ENCODE data around the gene SPINK4. TPM values are rescaled to one million over a fixed set of nuclear protein-coding genes. Genes with fewer than 3 reads are reported as not detected.

The SPINK4 gene
- total and polyA plus RNA-seq, 9 donors: not detected

- DNase-seq: no peak
- H3K9me3 ChIP-seq: no peaks in the 10 kb centered on the region
- intact Hi-C loops (cut with DNase I): loop anchor here in 1 of 4 donors (10.0 kb wide), 1 partner anchor 179 kb away; no protein-coding TSS in a partner anchor
- TF ChIP-seq, protein P1, sequence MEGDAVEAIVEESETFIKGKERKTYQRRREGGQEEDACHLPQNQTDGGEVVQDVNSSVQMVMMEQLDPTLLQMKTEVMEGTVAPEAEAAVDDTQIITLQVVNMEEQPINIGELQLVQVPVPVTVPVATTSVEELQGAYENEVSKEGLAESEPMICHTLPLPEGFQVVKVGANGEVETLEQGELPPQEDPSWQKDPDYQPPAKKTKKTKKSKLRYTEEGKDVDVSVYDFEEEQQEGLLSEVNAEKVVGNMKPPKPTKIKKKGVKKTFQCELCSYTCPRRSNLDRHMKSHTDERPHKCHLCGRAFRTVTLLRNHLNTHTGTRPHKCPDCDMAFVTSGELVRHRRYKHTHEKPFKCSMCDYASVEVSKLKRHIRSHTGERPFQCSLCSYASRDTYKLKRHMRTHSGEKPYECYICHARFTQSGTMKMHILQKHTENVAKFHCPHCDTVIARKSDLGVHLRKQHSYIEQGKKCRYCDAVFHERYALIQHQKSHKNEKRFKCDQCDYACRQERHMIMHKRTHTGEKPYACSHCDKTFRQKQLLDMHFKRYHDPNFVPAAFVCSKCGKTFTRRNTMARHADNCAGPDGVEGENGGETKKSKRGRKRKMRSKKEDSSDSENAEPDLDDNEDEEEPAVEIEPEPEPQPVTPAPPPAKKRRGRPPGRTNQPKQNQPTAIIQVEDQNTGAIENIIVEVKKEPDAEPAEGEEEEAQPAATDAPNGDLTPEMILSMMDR (IDR thresholded peaks at IDR 0.05): no peak
- TF ChIP-seq POLR2A (IDR thresholded peaks at IDR 0.05): no peak
- no peak for TF ChIP-seq EP300 (IDR thresholded peaks at IDR 0.05)
- no peaks in the 10 kb centered on the region for H3K36me3 ChIP-seq
- no peak overlapping the region for H3K4me3 ChIP-seq
- H3K27ac ChIP-seq: no peak overlapping the region
- no peaks in the 10 kb centered on the region for H3K27me3 ChIP-seq
- peaks cover 4% of the 10 kb centered on the region for H3K4me1 ChIP-seq (ENCODE audit: insufficient read depth)
- WGBS, 3 donors: 86 to 90% (median 88%) methylated on average over 5 of the region's 5 CpGs
These were observed 45.5 kb downstream of the SPINK4 start for GRCh38 chr9:33285502-33285901.

DNA sequence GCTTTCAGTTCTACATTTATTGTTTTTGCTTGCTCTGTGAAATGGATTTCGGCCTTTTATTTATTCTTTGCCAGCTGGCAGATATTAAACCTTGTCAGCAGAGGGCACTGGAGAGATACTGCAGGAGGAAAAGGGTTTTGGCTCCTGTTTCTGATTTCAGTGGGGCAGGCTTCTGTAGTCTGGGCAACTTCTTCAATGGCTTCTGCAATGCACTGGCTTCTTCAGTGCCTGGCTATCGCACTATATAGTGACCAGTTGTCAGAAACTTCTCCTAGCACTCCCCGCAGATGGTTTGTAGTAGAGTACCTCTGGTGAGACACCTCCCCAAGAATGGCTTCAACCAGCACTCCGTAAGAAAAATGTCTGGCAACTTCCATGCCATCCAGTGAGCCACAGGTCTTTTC, 47.1 kb downstream of the SPINK4 start:
- WGBS, 3 donors: 59 to 63% (median 59%) methylated on average over 4 of the region's 4 CpGs
- intact Hi-C loops (cut with DNase I): loop anchor here in 1 of 4 donors (10.0 kb wide), 1 partner anchor 178 kb away; no protein-coding TSS in a partner anchor
- Histone ChIP-seq H3K4me1 (ENCODE audit: insufficient read depth) (peaks cover 6% of the 10 kb centered on the region), H3K9me3 (no peaks in the 10 kb centered on the region), H3K4me3 (no peak overlapping the region), H3K27me3 (no peaks in the 10 kb centered on the region), H3K27ac (no peak overlapping the region), H3K36me3 (no peaks in the 10 kb centered on the region)
- TF ChIP-seq POLR2A (IDR thresholded peaks at IDR 0.05): no peak
- TF ChIP-seq, protein P1 (IDR thresholded peaks at IDR 0.05): peak in 2 of 3 donors; percentile 42 to 47
- no peak for TF ChIP-seq EP300 (IDR thresholded peaks at IDR 0.05)
- DNase-seq: peak in 1 of 5 donors; percentile 42

DNA sequence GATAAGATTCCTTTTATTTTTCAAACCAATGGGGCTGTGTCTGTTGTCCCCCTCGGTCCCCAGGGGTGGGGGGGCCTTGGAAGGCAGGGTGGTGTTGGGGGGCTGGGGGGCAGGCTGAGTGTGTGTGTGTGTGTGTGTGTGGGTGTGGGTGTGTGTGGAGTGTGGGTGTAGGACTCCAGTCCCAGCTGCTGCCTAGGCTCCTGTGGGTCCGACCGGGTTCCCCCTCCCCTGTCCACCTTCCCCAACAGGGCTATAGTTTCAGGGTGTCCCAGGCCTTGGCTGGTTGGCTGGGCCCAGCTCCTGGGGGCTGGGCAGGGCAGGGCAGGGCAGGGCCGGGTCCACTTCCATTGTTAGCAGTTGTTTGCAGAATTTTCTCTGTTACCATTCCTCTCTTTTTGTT, 48.3 kb downstream of the SPINK4 start:
- Histone ChIP-seq H3K27ac (peak overlapping the region in 1 of 2 donors; percentile 89), H3K4me3 (no peak overlapping the region), H3K36me3 (no peaks in the 10 kb centered on the region), H3K27me3 (no peaks in the 10 kb centered on the region), H3K4me1 (ENCODE audit: insufficient read depth) (peaks cover 6% of the 10 kb centered on the region), H3K9me3 (no peaks in the 10 kb centered on the region)
- no peak for TF ChIP-seq EP300 (IDR thresholded peaks at IDR 0.05)
- TF ChIP-seq, protein P1 (IDR thresholded peaks at IDR 0.05): no peak
- TF ChIP-seq POLR2A (IDR thresholded peaks at IDR 0.05): no peak
- peak in 2 of 5 donors; percentile 31 to 35 for DNase-seq
- intact Hi-C loops (cut with DNase I): loop anchor here in 1 of 4 donors (10.0 kb wide), 1 partner anchor 177 kb away; no protein-coding TSS in a partner anchor
- 76 to 85% (median 79%) methylated on average over 4 of the region's 4 CpGs for WGBS, 3 donors

DNA sequence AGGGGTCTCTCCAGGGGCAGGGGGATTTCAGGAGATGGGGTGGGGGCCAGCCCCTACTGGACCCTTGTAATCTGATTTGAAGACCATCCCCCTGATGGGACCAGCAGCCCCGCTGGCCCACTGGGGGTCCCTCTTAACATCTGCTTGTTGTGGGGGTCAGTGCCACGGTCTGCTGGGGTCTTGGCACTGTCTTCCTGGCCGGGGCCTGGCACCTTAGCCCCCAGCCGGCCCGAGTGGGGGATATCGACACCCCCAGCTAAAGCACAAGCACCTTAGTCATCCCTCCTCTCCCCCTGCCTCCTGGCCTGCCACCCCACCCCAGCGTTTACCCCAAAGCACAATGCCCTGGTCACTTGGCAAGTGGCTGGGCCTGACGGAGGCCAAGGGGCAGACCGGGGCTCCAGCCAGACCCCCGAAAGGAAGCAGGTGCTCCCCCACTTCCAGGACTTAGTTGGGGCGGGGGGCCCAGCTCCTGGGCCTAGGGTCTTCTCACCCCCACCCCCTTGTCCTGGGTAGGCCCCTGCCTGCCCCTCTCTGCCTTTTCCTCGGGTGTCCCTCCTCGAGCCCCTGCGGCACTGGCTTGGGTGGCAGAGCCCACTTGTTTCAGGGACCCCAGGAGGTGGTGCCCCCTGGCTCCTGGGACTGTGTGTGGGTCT, 49.0 kb downstream of the SPINK4 start:
- Histone ChIP-seq H3K9me3 (no peaks in the 10 kb centered on the region), H3K4me3 (no peak overlapping the region), H3K27me3 (no peaks in the 10 kb centered on the region), H3K27ac (peak overlapping the region; percentile 82 to 89), H3K36me3 (no peaks in the 10 kb centered on the region), H3K4me1 (ENCODE audit: insufficient read depth) (peaks cover 6% of the 10 kb centered on the region)
- peak; percentile 20 to 57 (median 50) for DNase-seq
- 71 to 83% (median 73%) methylated on average over 13 to 14 of the region's 14 CpGs for WGBS, 3 donors
- TF ChIP-seq POLR2A (IDR thresholded peaks at IDR 0.05): no peak
- intact Hi-C loops (cut with DNase I): loop anchor here in 1 of 4 donors (10.0 kb wide), 1 partner anchor 176 kb away; no protein-coding TSS in a partner anchor

DNA sequence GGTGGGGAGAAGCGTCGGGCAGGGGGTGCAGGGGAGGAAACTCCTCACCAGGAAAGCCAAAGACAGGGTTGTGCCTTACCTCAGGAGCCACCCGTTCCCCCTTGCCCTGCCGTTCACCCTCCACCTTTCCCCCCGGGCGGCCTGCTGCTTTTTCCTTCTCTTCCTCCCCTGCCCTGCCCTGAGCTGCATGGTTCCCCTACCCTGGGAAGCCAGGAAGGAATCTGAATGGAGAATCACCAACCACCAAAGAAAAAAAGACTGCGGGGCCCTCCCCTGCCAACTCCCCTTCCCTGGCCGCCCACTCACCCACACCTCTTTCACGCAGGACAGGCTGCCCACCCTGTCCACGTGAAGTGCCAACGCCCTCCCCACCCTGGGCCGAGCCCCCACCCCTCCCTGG, 49.5 kb downstream of the SPINK4 start:
- Histone ChIP-seq H3K27ac (peak overlapping the region; percentile 82 to 89), H3K9me3 (no peaks in the 10 kb centered on the region), H3K36me3 (no peaks in the 10 kb centered on the region), H3K27me3 (no peaks in the 10 kb centered on the region), H3K4me1 (ENCODE audit: insufficient read depth) (peaks cover 6% of the 10 kb centered on the region), H3K4me3 (peak overlapping the region; percentile 96)
- DNase-seq: peak in 4 of 5 donors; percentile 18 to 53 (median 46)
- intact Hi-C loops (cut with DNase I): loop anchor here in 1 of 4 donors (10.0 kb wide), 1 partner anchor 175 kb away; no protein-coding TSS in a partner anchor
- TF ChIP-seq POLR2A (IDR thresholded peaks at IDR 0.05) (no peak), EP300 (IDR thresholded peaks at IDR 0.05) (no peak)
- TF ChIP-seq, protein P1 (IDR thresholded peaks at IDR 0.05): no peak
- WGBS, 3 donors: 5 to 9% (median 7%) methylated on average over 12 of the region's 12 CpGs
